Measurements from ENCODE around the gene IMMP2L.
A peak's percentile ranks its signal among the peaks of the same experiment; 100 is the strongest.

IMMP2L gene

DNA sequence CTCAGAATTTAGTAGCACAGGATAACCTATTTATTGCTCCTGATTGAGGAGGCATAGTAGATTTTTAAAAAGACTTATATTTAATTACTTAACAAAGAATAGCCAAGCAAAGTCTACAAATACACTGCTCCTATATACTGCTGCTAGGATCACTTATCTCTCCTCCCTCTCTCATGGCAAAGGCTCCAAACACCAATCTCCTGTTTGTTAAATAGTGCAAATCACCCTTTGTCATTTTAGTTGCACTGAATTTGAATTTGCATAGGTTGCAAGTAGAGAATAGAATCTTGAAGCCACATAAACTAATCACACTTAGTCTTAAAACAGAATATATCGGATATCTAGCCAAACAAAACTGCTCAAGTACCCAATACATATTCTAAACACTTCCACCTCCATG is 690.4 kb downstream of the IMMP2L start:
- no peak for DNase-seq (ENCODE audit: low read depth, low spot score)

DNA sequence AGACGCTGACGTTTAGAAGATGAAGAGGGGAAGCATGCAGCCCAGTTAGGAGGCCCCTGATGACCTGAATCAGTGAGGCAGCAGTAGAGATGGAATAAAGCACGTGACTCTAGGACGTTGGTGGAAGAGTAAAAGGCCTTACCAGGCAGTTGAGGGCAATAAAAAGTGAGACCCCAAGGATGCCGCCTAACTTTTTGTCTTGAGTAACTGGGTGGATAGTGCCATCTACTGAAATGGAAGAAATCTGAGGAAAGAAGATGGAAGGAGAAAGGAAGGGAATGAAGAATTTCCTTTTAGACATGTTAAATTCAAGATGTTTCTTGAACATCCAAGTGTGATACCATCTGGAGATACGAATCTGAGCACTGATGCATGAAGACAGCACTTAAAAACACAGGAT is 691.4 kb downstream of the IMMP2L start:
- DNase-seq (ENCODE audit: low read depth, low spot score) = no peak

DNA sequence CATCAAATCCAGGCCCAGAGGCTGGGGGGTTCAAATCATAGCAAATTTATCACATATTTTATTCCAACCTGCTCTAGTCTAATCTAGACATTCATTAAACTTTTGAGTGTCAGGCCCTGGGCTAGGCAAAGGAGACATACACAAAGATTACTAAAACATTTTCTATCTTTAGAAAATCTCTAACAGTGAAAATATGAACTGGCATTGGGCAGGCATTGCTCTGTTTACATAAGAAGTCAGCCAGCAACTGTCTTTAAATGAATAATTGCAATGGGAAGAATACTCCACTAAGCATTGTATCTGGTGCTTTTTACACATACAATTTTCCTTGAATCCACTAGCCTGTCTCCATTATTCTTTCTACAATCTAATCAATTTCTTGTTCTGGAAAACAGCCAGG is 693.8 kb downstream of the IMMP2L start:
- no peak for DNase-seq (ENCODE audit: low read depth, low spot score)

DNA sequence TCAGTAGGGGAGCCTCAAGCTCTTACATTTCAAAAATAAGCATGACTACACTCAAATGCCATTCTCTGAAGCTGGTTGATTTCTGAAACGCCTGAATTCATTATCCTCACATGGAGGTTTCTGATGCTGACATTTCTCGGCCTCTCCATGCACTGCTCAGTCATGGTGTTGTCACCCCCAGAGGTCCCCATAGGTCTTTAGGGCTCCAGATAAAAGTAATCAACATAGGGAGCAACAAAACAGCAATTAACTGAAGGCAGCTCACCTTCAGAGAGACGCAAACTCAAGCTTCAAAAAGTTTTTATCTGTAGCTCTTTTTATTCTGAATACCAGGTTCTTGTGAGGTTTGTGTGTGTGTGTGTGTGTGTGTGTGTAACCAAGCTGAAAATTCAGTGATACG is 694.5 kb downstream of the IMMP2L start:
- DNase-seq (ENCODE audit: low read depth, low spot score) = no peak

DNA sequence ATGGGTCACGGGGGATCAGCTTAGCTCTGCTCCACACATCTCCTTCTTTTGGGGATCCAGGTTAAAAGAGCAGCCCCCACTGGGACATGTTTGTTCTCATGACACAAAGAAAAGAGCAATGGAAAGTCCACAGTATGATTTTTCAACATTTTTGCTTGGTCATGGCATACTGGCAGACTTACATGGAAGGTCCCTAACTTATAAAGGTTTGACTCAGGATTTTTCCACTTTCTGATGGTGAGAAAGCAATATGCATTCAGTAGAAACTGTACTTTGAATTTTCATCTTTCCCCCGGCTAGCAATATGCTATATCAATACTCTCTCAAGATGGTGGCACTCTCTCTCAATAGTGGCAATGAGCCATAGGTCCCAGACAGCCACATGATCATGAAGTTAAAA is 699.0 kb downstream of the IMMP2L start:
- no peak for DNase-seq (ENCODE audit: low read depth, low spot score)

DNA sequence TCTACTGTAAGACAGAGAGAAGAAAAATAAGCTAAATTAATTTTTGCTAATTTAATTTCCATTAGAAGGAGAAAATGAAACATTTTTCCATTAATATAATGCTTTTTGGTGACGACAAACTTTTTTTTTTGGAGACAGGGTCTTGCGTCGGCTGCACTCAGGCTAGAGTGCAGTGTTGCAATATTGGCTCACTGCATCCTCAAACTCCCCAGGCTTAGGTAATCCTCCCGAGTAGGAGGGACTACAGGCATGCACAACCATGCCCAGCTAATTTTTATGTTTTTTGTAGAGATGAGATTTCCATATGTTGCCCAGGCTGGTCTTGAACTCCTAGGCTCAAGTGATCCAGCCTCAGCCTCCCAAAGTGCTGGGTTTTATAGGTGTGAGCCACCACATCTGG is 701.1 kb downstream of the IMMP2L start:
- no peak for DNase-seq (ENCODE audit: low read depth, low spot score)

DNA sequence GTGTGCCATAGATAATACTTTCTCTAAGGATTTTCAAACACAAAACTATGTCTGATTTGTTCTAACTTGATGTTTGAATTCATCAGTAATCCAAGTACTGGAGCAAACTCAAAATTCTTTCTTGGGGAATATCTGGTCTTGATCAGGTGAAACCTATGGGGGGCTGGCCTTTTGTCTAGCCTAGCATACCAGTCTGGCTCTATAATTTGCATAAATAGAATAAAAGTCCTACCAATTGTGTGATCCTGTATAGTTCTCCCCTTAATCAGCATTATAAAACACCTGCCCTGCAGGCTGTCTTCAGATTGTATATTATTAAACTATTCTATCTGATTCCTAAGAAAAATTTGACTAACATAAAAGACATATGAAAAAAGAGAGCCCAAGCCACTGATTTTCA is 705.2 kb downstream of the IMMP2L start:
- no peak for DNase-seq (ENCODE audit: low read depth, low spot score)

DNA sequence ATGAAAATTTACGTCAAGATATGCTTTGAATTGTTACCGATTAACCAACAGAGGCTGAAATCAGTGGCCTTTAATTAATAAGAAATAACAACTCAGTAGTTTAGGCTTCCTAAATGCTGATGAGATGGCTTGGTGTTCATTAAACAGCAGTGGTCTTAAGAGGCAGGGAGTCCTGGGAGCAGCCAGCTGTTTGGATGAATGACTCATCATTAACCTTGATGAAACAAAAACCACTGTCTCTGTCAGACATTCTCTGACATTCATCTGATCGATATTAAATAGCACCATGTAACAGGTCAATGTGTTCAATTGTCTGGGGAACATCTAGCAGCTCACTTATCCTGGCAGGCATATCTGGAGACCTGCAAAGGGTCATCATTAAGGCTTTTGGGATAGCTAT is 705.6 kb downstream of the IMMP2L start:
- DNase-seq (ENCODE audit: low read depth, low spot score) = peak; percentile 12

DNA sequence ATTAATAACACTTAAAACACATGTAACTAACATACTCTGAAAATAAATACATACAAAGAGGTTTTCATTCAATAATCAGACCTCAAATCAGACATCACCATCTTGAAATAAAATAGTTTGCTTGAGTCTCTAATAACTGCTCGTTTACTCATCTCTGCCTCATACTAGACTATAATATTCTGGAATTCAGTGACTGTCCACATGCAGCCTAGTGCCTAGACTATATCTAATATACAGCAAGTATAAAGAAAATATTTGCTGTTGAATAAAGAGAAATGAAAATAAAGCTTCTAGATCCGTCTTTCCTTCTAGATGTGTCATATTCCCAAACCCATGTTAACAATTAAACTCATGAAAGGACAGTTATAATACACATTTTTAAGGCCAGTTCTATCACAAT is 707.6 kb downstream of the IMMP2L start:
- no peak for DNase-seq (ENCODE audit: low read depth, low spot score)

DNA sequence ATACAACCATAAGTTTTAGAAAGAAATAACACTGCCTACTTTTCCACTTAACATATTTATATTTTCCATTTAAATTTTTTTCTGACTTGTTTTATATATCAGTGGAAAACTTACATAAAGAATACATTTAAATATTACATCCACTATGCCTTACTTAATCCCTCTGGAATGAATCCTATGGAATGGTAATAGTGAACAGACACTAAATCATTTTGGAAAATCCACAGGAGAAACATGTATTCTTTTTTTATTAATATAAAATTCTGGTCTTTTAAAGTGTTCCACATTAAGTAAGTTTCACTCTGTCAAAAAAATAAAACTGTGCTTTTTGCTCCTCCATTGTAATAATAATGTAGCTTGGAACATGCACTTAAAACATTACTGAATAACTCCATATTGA is 708.1 kb downstream of the IMMP2L start:
- DNase-seq (ENCODE audit: low read depth, low spot score) = no peak

DNA sequence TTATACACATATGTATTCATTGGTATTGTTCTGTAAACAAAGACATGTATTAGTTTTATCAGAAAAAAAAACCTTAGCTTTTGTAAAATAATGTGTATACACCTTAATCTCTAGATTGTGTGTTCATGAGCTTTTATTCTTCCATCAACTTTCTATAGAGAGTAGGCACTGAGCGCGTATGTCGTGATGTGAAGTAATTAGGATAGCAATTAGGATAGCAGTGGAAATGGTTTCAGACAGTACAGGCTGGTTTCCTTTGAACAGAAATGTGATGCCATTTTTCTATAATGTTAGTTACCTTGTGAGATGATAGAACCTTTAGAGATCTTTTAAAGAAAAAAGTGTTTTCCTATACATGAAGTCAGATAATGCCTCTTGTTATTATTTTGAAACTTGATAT is 709.0 kb downstream of the IMMP2L start:
- no peak for DNase-seq (ENCODE audit: low read depth, low spot score)

DNA sequence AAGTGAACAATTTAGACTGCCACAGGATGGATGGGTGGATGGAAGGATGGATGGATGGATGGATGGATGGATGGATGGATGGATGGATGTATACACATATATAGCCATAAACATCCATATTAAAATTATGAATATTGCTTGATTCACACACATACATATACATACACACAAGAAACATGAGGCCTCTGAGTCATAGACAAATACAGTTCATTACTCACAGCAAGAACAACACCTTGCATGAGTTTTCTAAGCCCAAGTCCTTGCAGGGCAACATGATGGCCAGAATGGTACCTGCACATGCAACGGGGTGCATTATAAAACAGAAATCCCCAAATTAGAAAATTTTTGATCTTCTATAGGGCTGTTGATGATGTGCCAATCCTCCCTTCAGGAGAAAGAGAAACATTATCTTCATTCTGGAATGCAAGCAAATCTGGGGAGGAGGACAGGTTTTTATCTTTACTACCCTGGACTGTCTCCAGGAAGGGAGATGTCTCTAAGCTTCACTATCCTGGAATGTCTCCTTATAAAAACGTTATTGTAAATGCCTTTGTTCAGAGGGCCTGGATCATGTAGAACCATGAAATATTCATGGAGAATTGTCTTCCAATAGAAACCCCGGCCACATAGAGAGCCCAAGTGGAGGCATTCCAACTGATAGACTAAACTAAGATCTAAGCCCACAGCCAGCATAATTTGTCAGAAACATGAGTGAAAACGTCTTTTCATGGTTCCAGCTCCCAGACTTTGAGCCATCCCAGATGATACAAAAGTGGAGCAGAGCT is 709.9 kb downstream of the IMMP2L start:
- DNase-seq (ENCODE audit: low read depth, low spot score) = no peak

DNA sequence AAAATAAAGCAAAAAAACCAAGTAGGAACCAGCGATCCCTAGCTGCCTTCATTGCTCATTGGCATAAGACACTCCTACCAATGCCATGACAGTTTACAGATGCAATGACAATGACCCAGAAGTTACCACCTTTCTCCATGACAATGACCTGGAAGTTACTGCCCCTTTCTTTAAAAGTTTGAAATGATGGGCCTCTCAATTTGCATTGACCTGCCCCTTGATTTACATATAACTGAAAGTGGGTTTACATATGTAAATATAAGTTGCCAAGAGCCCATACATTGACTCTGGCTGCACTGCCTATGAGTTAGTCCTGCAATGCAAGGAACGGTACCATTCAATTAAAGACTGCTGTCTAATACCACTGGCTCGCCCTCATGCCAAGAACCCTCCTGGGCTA is 712.1 kb downstream of the IMMP2L start:
- no peak for DNase-seq (ENCODE audit: low read depth, low spot score)

DNA sequence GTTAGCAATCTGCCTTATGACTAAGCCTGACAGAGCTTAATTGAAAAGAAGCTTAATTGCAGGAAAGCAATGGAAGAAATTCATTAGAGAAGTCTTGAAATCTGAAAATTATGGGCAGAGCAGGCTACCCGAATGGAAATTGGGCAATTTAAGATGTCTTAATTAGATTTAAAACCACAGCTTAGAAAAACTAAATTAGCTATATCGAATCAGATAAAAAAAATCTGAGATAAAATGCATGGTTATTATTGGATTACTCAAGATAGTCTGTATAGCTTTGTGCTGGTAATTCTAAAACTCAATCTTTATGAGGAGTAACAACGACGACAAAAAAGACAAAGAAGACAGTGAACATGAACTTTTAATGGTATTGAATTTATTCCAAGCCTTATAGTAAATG is 719.5 kb downstream of the IMMP2L start:
- DNase-seq (ENCODE audit: low read depth, low spot score) = no peak

DNA sequence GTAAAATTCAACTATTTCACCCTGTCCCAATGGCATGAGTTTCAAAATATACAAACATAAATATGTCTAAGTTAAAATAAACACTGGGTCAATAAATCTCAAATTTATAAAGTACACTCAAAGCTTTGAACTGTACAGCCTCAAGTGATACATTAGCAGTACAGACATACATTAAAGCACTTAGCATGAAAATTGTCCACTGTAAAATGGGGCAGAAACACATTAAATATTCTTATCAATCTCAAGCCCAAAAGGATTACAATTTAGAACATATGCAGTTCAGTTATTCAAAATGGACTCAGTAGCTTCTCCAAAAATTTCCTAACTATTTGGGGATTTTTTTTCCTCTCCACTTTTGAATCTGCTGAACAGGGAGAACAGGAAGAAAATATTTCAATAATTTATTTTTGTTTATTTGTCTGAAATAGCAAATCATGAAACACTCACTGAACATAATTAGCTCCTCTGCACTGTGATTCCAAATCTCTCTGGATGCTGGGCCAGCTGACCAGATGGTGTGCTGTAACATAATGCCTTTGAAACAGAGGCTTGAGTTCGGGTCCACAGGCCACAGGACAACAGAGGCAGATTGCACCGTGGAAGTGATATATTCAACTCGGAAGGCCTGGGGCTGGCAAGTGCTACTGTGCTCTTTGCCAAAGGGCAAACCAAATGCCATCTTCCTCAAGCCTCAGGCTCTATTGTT is 720.3 kb downstream of the IMMP2L start:
- DNase-seq (ENCODE audit: low read depth, low spot score) = no peak

DNA sequence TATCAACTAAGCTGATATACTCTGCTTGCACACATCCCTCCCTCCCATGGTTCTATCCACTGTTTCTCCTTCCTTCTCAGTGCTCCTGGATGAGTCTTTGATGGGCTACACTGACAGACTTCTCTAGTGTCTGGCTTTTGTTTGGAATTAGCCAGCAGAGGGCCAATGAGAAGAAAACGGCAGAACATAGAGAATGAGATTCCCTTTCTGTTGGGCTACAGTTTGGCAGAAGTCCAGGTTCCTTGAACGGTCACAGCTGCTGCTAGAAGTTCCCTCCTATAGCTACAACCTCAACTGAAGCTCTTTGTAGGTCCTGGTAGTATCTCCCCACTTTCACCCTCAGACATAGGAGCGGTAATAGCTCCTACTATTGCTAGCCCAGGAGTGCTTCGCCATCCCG is 722.4 kb downstream of the IMMP2L start:
- peak; percentile 43 for DNase-seq (ENCODE audit: low read depth, low spot score)

DNA sequence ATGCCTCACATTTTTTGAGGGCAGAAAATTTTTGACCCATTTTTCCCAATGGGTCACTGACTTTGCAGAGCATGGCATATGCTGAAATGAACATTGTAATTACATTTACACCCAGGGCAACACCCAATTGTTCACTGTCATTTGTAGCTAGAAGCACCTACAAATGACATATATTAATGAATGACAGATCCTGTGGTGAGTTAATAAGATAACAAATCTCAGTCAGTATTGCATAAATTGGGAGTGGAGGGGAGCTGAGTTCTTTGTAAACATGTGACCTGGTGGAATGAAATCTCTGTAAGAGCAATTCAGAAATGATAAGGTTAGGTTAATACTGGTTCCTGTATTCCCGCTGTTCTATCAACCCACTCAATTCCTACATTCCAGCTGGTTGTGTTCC is 726.4 kb downstream of the IMMP2L start:
- no peak for DNase-seq (ENCODE audit: low read depth, low spot score)

DNA sequence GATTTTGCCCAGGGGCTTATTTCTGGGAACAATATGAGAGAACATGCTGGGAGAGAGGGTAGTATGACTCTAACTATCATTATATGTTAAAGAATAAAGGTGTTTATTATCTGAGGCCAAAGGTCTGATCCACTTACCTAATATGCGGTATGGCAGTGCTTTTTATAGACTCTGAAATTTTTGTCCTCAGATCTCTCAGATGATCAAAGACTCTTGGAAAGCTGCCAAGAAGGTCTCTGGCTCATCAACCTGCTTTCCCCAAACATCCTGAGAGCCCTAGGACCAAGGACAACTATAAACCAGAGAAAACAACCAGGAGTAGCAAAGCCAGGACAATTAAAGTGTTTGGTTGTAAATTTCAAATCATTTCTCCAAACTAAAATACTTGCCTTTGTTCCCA is 727.1 kb downstream of the IMMP2L start:
- DNase-seq (ENCODE audit: low read depth, low spot score) = no peak

DNA sequence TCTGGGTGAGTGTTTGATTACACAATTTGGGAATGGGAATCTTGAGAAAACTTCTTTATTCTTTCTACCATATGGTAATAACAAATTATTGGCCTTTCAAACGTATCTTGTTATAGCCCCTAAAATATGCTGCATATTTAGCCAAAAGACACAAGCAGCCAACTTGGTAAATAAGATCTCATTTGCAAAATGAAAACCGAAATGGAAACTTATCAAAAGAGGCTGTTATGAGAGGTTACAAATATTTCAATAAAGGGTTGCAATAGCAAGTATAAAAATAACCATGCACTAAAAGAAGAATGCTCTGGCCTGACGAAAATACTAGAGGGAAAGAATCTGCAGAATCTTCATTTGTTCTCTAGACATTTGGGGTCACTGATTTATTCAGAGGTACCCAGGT is 730.9 kb downstream of the IMMP2L start:
- no peak for DNase-seq (ENCODE audit: low read depth, low spot score)

DNA sequence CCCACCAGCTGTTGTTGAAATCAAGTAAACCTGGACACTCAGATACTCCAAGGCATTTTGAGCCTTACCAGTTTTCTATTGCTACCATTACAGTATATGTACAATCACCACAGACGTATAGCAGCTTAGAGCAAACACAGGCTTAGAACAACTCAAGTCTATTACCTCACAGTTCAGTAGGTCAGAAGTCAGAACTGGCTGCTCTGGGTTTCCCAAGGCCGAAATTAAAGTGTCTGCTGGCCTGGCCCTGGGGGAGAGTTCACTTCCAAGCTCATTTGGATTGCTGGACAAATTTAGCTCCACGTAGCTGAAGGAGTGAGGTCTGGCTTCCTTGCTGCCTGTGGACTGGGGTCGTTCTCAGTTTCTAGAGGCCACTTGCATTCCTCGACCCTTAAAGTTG is 731.5 kb downstream of the IMMP2L start:
- no peak for DNase-seq (ENCODE audit: low read depth, low spot score)

DNA sequence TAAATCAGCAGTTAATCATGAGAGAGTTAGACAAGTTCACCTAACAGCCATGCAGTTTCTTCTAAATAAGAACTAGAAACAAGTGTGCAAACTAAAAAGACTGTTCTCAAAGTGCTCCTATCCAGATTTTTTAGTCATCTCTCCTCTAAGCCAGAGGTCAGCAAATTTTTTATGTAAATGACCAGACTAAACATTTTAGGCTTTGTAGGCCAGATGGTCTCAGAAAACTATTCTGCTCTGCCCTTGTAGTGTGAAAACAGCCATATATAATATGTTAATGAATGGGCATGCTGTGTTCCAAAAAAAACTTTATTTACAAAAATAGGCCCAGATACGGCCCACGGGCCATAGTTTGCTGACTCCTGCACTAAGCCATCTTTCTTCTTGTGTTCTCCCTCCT is 734.4 kb downstream of the IMMP2L start:
- DNase-seq (ENCODE audit: low read depth, low spot score) = no peak

DNA sequence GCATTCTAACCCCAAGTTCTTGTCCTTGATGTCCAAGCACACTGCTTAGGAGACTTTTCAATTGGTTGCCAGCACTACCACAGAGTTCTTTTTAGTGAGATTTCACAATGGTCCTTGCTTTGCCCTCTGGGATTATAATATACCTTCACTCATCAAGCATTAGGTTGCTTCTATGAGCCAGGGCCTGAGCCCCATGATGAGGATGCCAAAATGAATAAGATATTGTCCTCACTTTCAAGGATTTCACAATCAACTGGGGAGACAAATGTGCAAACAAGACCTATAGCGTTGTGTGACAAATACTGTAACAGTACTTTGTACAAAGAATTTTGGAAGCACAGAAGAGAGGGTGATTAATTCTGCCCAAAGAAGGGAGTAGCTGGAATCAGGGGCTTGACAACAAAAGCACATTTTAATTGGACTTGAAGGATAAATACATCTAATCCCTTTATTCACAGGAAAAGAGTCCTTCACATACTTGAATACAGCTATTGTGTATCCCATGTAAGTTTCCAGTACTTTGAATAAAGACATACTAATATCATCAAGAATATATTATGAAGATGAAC is 734.9 kb downstream of the IMMP2L start:
- no peak for DNase-seq (ENCODE audit: low read depth, low spot score)

DNA sequence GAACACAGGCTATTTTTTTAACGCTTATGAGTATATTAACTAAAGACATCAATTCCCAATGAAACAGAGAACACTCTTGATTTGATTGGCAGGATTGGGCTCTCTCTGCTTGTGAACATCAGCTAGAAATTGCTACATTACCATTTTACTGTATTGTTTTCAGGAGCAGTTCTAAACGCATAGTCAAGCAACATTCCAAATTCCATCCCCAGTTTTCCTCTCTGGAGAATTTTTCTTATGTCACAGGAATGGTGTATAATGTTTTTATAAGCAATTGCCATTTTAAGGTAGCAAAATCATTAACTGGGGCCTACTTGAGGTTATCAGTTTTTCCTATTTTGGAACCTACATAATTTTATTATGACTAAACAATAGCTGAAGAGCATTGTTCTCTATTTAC is 748.3 kb downstream of the IMMP2L start:
- no peak for DNase-seq (ENCODE audit: low read depth, low spot score)

Data from smooth muscle cell of the brain vasculature (primary cell).